SKM-1 treated with dmso at 0.1 percent for 144 hours (cell line): ENCODE measurements around the gene NOMO2.
"Not testable (repeated sequence)": the region's sequence is repeated elsewhere in the genome, so short reads cannot be mapped to it uniquely, and the experiment has no call there.

Source experiments
- DNase-seq: peaks from one replicate; lab custom pipeline; 2025; ENCODE audit not compliant: unreplicated experiment; lab: John Stamatoyannopoulos, UW

NOMO2 gene, protein sequence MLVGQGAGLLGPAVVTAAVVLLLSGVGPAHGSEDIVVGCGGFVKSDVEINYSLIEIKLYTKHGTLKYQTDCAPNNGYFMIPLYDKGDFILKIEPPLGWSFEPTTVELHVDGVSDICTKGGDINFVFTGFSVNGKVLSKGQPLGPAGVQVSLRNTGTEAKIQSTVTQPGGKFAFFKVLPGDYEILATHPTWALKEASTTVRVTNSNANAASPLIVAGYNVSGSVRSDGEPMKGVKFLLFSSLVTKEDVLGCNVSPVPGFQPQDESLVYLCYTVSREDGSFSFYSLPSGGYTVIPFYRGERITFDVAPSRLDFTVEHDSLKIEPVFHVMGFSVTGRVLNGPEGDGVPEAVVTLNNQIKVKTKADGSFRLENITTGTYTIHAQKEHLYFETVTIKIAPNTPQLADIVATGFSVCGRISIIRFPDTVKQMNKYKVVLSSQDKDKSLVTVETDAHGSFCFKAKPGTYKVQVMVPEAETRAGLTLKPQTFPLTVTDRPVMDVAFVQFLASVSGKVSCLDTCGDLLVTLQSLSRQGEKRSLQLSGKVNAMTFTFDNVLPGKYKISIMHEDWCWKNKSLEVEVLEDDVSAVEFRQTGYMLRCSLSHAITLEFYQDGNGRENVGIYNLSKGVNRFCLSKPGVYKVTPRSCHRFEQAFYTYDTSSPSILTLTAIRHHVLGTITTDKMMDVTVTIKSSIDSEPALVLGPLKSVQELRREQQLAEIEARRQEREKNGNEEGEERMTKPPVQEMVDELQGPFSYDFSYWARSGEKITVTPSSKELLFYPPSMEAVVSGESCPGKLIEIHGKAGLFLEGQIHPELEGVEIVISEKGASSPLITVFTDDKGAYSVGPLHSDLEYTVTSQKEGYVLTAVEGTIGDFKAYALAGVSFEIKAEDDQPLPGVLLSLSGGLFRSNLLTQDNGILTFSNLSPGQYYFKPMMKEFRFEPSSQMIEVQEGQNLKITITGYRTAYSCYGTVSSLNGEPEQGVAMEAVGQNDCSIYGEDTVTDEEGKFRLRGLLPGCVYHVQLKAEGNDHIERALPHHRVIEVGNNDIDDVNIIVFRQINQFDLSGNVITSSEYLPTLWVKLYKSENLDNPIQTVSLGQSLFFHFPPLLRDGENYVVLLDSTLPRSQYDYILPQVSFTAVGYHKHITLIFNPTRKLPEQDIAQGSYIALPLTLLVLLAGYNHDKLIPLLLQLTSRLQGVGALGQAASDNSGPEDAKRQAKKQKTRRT

GRCh38 chr16:18561727-18562314 is at the start of gene NOMO2:
NOMO2 (minus strand) TSS chr16:18562097; CDS start chr16:18562040, 57 bp downstream.
- not testable (repeated sequence) for DNase-seq

- DNase-seq = not testable (repeated sequence)
Observed at GRCh38 chr16:18610147-18610803, 48.4 kb upstream of the NOMO2 start.

DNA sequence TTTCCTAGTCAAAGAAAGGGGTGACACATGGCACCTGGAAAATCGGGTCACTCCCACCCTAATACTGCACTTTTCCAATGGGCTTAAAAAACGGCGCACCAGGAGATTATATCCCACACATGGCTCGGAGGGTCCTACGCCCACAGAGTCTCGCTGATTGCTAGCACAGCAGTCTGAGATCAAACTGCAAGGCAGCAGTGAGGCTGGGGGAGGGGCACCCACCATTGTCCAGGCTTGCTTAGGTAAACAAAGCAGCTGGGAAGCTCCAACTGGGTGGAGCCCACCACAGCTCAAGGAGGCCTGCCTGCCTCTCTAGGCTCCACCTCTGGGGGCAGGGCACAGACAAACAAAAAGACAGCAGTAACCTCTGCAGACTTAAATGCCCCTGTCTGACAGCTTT is 46.4 kb upstream of the NOMO2 start:
- DNase-seq = not testable (repeated sequence)

DNA sequence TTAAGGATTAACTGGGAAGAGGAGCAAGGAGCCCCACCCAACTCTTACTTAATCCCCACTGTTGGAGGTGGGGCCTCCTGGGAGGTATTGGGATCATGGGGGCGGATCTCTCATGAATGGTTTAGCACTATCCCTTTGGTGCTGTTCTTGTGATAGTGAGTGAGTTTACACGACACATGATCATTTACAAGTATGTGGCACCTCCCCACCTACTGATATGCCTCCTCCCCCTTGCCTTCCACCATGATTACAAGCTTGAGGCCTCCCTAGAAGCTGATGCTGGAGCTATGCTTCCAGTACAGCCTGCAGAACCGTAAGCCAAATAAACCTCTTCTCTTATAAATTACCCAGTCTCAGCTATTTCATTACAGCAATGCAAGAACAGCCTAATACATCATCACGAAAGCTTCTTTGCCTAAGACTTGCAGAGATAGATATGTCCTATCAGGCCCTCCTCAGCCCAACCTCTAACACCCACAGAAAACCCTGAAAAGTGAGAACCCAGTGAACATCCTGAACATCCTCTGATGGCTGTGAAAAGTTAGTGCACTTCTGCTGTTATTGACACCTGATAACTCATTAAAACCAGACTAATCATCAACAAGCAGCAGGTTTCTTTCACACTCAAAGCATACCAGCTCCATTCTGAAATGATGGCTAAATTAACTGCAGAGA is 41.8 kb upstream of the NOMO2 start:
- DNase-seq = not testable (repeated sequence)

GRCh38 chr16:18598582-18598981 is 36.7 kb upstream of the NOMO2 start:
- DNase-seq = not testable (repeated sequence)

- DNase-seq = not testable (repeated sequence)
Observed at GRCh38 chr16:18597734-18598133, 35.8 kb upstream of the NOMO2 start.

DNA sequence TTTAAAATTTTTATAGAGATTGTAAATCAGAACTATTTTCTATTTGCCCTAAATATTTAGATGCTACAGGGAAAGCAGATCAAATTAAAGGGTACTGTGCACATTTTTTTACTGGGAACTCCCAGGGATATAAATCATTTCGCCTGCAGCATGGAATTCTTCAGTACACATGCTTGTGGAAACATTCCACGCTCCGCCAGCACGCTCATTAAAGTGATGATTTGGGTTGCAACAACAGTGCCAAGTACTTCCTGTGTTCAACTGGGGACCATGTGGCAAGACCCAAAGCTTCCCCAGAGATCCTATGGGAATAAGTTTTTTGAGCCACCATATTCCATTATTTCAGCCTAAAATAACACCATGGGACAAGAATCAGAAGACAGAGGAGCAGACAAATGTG is 35.4 kb upstream of the NOMO2 start:
- not testable (repeated sequence) for DNase-seq

DNA sequence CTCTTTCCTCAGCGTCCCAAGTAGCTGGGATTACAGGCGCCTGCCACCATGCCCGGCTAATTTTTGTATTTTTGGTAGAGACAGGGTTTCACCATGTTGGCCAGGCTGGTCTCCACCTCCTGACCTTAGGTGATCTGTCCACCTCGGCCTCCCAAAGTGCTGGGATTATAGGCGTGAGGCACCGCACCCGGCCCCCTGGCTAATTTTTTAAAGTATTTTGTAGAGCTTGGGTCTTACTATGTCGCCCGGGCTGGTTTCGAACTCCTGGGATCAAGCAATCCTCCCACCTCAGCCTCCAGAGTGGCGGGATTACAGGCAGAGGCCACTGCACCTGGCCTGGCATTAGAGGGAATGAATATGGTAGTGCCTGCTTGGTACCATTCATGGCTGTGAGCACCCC is 33.9 kb upstream of the NOMO2 start:
- not testable (repeated sequence) for DNase-seq

DNA sequence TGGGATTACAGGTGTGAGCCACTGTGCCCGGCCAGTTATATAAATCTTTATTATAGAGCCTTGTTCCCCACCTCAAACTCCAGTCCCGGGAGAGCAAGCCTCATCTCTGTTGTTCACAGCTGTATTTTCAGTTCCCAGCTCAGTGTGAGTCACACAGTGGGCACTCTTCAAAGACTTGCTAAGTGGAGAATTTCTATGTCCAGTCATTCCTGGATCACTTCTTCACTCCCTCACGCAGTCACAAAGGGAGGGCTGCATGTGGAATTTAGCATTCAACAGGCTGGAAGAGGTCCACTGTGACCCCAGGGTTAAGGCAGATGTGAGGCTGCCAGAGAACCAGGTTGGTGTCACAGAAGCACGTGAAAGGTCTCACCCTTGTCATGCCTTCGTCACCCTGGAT is 33.0 kb upstream of the NOMO2 start:
- DNase-seq = not testable (repeated sequence)

DNA sequence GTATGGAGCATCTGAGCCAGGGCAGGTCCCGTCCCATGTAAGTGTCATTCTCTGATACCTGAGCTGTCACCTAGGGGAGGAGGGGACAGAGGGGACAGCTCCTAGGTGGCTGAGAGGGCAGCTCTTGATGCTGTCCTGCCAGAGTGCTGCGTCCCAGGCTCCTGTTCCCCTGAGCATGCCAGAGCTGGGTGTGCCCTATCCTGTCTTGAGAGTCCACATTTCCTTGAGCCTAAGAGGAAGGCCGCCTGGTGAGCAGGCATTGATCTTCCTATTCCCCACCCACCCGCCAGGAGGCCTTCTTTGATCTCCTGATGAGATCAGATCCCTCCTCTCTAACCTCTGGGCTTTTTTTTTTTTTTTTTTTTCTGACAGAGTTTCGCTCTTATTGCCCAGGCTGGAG is 32.0 kb upstream of the NOMO2 start:
- DNase-seq = not testable (repeated sequence)

GRCh38 chr16:18592982-18593381 is 31.1 kb upstream of the NOMO2 start:
- peak; percentile 4 for DNase-seq

DNA sequence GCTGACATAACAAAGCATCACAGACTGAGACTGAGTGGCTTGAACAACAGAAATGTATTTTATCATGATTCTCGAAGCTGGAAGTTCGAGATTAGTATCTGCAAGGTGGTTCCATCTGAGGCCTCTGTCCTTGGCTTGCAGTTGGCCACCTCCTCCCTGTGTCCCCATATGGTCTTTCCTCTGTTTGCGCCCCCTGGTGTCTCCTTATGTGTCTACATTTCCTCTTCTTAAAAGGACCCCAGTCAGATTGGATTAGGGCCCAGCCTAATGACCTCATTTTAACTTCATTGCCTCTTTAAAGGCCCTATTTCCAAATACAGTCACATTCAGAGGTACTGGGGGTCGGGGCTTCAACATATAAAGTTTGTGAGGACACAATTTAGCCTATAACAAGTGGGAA is 30.0 kb upstream of the NOMO2 start:
- peak; percentile 46 for DNase-seq

GRCh38 chr16:18591441-18591840 is 29.5 kb upstream of the NOMO2 start:
- not testable (repeated sequence) for DNase-seq

- DNase-seq = not testable (repeated sequence)
Observed at GRCh38 chr16:18589806-18590205, 27.9 kb upstream of the NOMO2 start.

GRCh38 chr16:18586560-18587540 is 25.0 kb upstream of the NOMO2 start:
- not testable (repeated sequence) for DNase-seq

- DNase-seq = not testable (repeated sequence)
Observed at GRCh38 chr16:18585789-18586188, 23.9 kb upstream of the NOMO2 start.

GRCh38 chr16:18582902-18583301 is 21.0 kb upstream of the NOMO2 start:
- DNase-seq = no peak

DNA sequence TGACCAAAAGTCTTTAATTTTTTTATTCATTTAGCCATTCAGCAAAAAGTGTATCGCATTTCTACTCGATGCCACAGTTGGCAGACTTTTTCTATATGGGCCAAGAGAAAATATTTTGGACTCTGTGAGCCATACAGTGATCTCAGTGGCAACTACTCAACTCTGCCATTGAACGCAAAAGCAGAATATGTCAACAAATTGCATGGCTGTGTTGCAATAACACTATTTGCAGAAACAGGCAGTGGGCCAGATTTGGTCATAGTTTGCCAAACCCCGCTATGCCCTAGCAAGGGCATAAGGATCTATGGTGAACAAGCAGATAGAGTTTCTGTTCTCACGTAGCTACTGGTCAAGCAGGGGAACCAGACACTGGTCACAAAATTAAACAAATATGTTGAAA is 18.5 kb upstream of the NOMO2 start:
- DNase-seq = not testable (repeated sequence)
